HepG2 (cell line): Measurements from ENCODE around the gene MIA2. TPM values are rescaled to one million over a fixed set of nuclear protein-coding genes. Genes with fewer than 3 reads are reported as not detected.

Experiments
- AHR ChIP-seq: IDR thresholded peaks from 2 replicates; pipeline ENCODE4 v1.6.1; 2018; ENCODE audit warnings: missing genetic modification reagents, missing compliant biosample characterization
- ARNT ChIP-seq: fragments of 450-650 bp; IDR thresholded peaks from 2 replicates; pipeline ENCODE4 v1.6.1; 2017
- ASH2L ChIP-seq: fragments of 300-600, 200-600 bp; sonication (generic); IDR thresholded peaks from 2 replicates; pipeline ENCODE4 v1.7.0; 2017; ENCODE audit warnings: low read depth, mild to moderate bottlenecking, moderate library complexity, mixed read lengths, low read length; ENCODE audit not compliant: insufficient read length
- BCL6 ChIP-seq: IDR thresholded peaks from 2 replicates; pipeline ENCODE4 v1.6.1; 2016; ENCODE audit warnings: missing genetic modification reagents, missing compliant biosample characterization
- CENPBD1 ChIP-seq: sonication (generic); formaldehyde crosslinking; IDR thresholded peaks from 2 replicates; pipeline ENCODE4 v1.8.0; 2022; ENCODE audit warnings: missing genetic modification reagents, low read depth, mild to moderate bottlenecking, borderline replicate concordance
- DNMT1 ChIP-seq: sonication (generic); formaldehyde crosslinking; IDR thresholded peaks from 2 replicates; pipeline ENCODE4 v1.5.1; 2020; ENCODE audit warnings: mild to moderate bottlenecking, missing genetic modification reagents
- HES4 ChIP-seq: sonication (generic); formaldehyde crosslinking; IDR thresholded peaks from 2 replicates; pipeline ENCODE4 v1.9.0; 2021; ENCODE audit warnings: mild to moderate bottlenecking, missing genetic modification reagents, borderline replicate concordance
- HIC2 ChIP-seq: sonication (generic); formaldehyde crosslinking; IDR thresholded peaks from 2 replicates; pipeline ENCODE4 v1.9.0; 2022; ENCODE audit warnings: low read depth, missing genetic modification reagents
- IKZF4 ChIP-seq: sonication (generic); formaldehyde crosslinking; IDR thresholded peaks from 2 replicates; pipeline ENCODE4 v1.5.1; 2020; ENCODE audit warnings: borderline replicate concordance, mild to moderate bottlenecking, low read depth, missing genetic modification reagents; ENCODE audit errors: not compliant biosample characterization
- IRF9 ChIP-seq: sonication (generic); formaldehyde crosslinking; IDR thresholded peaks from 2 replicates; pipeline ENCODE4 v1.8.0; 2022; ENCODE audit warnings: missing genetic modification reagents, mild to moderate bottlenecking, borderline replicate concordance
- ISL2 ChIP-seq: sonication (generic); formaldehyde crosslinking; IDR thresholded peaks from 2 replicates; pipeline ENCODE4 v1.5.0; 2020; ENCODE audit warnings: missing genetic modification reagents
- MAF1 ChIP-seq: sonication (generic); formaldehyde crosslinking; IDR thresholded peaks from 2 replicates; pipeline ENCODE4 v1.5.0; 2020; ENCODE audit warnings: missing genetic modification reagents, borderline replicate concordance
- NRL ChIP-seq: sonication (generic); formaldehyde crosslinking; IDR thresholded peaks from 2 replicates; pipeline ENCODE4 v1.5.0; 2020; ENCODE audit warnings: missing genetic modification reagents, mild to moderate bottlenecking, moderate library complexity, borderline replicate concordance
- PHF8 ChIP-seq: sonication (generic); formaldehyde crosslinking; IDR thresholded peaks from 2 replicates; pipeline ENCODE4 v1.5.0; 2020; ENCODE audit warnings: missing genetic modification reagents
- PTBP1 ChIP-seq: fragments of 200-400 bp; formaldehyde crosslinking; IDR thresholded peaks from 2 replicates; pipeline ENCODE4 v1.6.1; 2018; ENCODE audit warnings: low read length, low read depth; ENCODE audit not compliant: poor library complexity, severe bottlenecking
- RFXANK ChIP-seq: IDR thresholded peaks from 2 replicates; pipeline ENCODE4 v1.6.1; 2016
- SOX13 ChIP-seq, 3 experiments: fragments of 450-650 bp in 1 of 3; sonication (generic) in 1 of 3; formaldehyde crosslinking in 1 of 3; IDR thresholded peaks in 2 of 3; conservative IDR thresholded peaks in 1 of 3; 2 replicates each; pipeline versions ENCODE4 v1.5.0 to v1.6.1; 2016 to 2020; ENCODE audit warnings: antibody characterized with exemption in 1 of 3, mild to moderate bottlenecking in 1 of 3, missing compliant biosample characterization in 1 of 3, missing genetic modification reagents in 1 of 3, moderate library complexity in 1 of 3
- ZNF256 ChIP-seq: sonication (generic); formaldehyde crosslinking; conservative IDR thresholded peaks from 2 replicates; pipeline ENCODE4 v1.4.0; 2020; ENCODE audit warnings: missing genetic modification reagents
- ZNF567 ChIP-seq: sonication (generic); formaldehyde crosslinking; IDR thresholded peaks from 2 replicates; pipeline ENCODE4 v1.8.1; 2023; ENCODE audit warnings: mild to moderate bottlenecking, missing genetic modification reagents, borderline replicate concordance
- ZNF629 ChIP-seq: sonication (generic); formaldehyde crosslinking; conservative IDR thresholded peaks from 2 replicates; pipeline ENCODE4 v1.5.0; 2020; ENCODE audit warnings: missing genetic modification reagents
- ZNF766 ChIP-seq: sonication (generic); formaldehyde crosslinking; IDR thresholded peaks from 2 replicates; pipeline ENCODE4 v1.5.0; 2020; ENCODE audit warnings: missing genetic modification reagents, borderline replicate concordance
- ZSCAN22 ChIP-seq: sonication (generic); formaldehyde crosslinking; IDR thresholded peaks from 2 replicates; pipeline ENCODE4 v1.4.0; 2020; ENCODE audit warnings: mild to moderate bottlenecking, missing genetic modification reagents
- ZSCAN30 ChIP-seq: sonication (generic); formaldehyde crosslinking; IDR thresholded peaks from 2 replicates; pipeline ENCODE4 v1.5.0; 2020; ENCODE audit warnings: mild to moderate bottlenecking, missing genetic modification reagents
- polyA plus RNA-seq, 8 experiments: library from polyadenylated mRNA; depleted of rRNA in 3 of 8; stranded (reverse) in 7 of 8; unstranded in 1 of 8; fragments of >200 nt; fragmentation: Illumina TruSeq in 4 of 8; extraction: Trizol in 4 of 8; gene quantifications; 2 replicates each; pipeline versions ENCODE4 v1.2.1 to v1.2.3, GENCODE V29; 2011 to 2016; ENCODE audit warnings: low read depth in 4 of 8, missing spikeins in 1 of 8, mixed read lengths in 1 of 8; ENCODE audit not compliant: insufficient read depth in 1 of 8
- total RNA-seq, 5 experiments: library from RNA; depleted of rRNA; stranded (reverse); fragments of >200 nt; fragmentation: Illumina TruSeq; extraction: Trizol; gene quantifications; 2 replicates each; pipeline ENCODE4 v1.2.3, GENCODE V29; 2016; ENCODE audit warnings: low read depth in 1 of 5
- TF ChIP-seq, protein P1 (sequence below): sonication (generic); formaldehyde crosslinking; IDR thresholded peaks from 2 replicates; pipeline ENCODE4 v1.4.0; 2020; ENCODE audit warnings: missing genetic modification reagents

Gene MIA2
- total and polyA plus RNA-seq, 2 of the 13 experiments (the other 11 are each of a cell fraction or from before 2014, with no cell fraction given) = 134 to 158 TPM

GRCh38 chr14:39184628-39185255 is 49.0 kb upstream of the MIA2 start (continued):
- TF ChIP-seq HIC2 (CRISPR knock-in tag) (no peak), NRL (CRISPR knock-in tag) (no peak), ZSCAN30 (no peak), AHR (CRISPR knock-in tag) (0 out of 2 replicates have a peak, but pooled peaks have one; percentile 30), ZNF567 (CRISPR knock-in tag) (no peak), ZSCAN22 (CRISPR knock-in tag) (no peak), CENPBD1 (no peak), IRF9 (no peak), ZNF766 (0 out of 2 replicates have a peak, but pooled peaks have one; percentile 29), PHF8 (CRISPR knock-in tag) (peak; percentile 17; the same call in 1 of the 2 replicates), MAF1 (CRISPR knock-in tag) (no peak), SOX13 (IDR thresholded peaks at IDR 0.05) (no peak), SOX13 (CRISPR knock-in tag; conservative IDR thresholded peaks at IDR 0.05 in 1 of 2, IDR thresholded peaks at IDR 0.05 in 1 of 2) (0 out of 4 replicates have a peak, but pooled peaks of 1 of the 2 experiments have one; percentile 25), ASH2L (peak; percentile 15), IKZF4 (CRISPR knock-in tag) (no peak), DNMT1 (CRISPR knock-in tag) (no peak), ISL2 (CRISPR knock-in tag) (0 out of 2 replicates have a peak, but pooled peaks have one; percentile 11), PTBP1 (peak; percentile 21), HES4 (CRISPR knock-in tag) (no peak), RFXANK (CRISPR knock-in tag) (no peak; the same call in 1 of the 2 replicates), BCL6 (CRISPR knock-in tag) (no peak), ZNF629 (CRISPR knock-in tag) (no peak), ARNT (no peak), ZNF256 (CRISPR knock-in tag) (no peak; the same call in 1 of the 2 replicates)
- TF ChIP-seq, protein P1, sequence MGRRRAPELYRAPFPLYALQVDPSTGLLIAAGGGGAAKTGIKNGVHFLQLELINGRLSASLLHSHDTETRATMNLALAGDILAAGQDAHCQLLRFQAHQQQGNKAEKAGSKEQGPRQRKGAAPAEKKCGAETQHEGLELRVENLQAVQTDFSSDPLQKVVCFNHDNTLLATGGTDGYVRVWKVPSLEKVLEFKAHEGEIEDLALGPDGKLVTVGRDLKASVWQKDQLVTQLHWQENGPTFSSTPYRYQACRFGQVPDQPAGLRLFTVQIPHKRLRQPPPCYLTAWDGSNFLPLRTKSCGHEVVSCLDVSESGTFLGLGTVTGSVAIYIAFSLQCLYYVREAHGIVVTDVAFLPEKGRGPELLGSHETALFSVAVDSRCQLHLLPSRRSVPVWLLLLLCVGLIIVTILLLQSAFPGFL (CRISPR knock-in tag) = 0 out of 2 replicates have a peak, but pooled peaks have one; percentile 22
